ENCODE measurements around the gene JAKMIP1. TPM values are rescaled to one million over a fixed set of nuclear protein-coding genes. Genes with fewer than 3 reads are reported as not detected.

Gene JAKMIP1
- total RNA-seq, 1 experiment from 2014 or later, result not detected

DNA sequence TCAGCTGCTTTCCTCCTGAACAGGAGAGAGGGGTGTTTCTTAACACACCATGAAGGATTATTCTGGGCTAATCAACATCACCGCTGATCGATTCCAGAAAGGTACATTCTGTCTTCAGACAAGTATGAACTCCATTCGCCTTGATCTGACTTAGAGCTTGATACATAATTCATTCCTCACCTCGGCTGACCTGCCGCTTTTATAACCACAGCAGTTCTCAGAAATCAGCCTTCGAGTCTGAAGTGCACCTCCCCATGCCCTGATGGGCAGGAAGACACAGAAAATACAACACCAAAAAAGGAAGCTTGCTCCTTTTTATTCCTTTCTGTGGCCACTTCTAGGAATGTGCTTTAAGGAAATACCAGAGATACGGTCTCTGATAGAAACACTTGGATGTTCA is 85.7 kb downstream of the JAKMIP1 start:
- no TSS peak for BruUV-seq (replicated peaks)
- ChIA-PET CTCF (no interaction called here), POLR2A (ENCODE audit: unreplicated experiment) (no interaction called here)
- Histone ChIP-seq H3K4me1 (replicated peaks; ENCODE audit: insufficient read depth) (no peaks in the 10 kb centered on the region), H3K4me3 (no peak overlapping the region), H3K9me2 (ENCODE audit: insufficient read depth) (no peaks in the 10 kb centered on the region), H3K4me2 (no peak overlapping the region), H2AFZ (no peak overlapping the region), H3K36me3 (ENCODE audit: low read depth) (no peaks in the 10 kb centered on the region), H4K20me1 (ENCODE audit: insufficient read depth) (no peaks in the 10 kb centered on the region), H3K27me3 (ENCODE audit: insufficient read depth, low read depth) (peaks cover 42% of the 10 kb centered on the region), H3K9me3 (ENCODE audit: insufficient read depth, low read depth) (no peaks in the 10 kb centered on the region), H3F3A (ENCODE audit: insufficient read depth, low read depth) (no peaks in the 10 kb centered on the region), H3K79me2 (ENCODE audit: low read depth) (no peaks in the 10 kb centered on the region), H3K27ac (no peak overlapping the region)
- DNase-seq, result no peak
- intact Hi-C loops (cut with micrococcal nuclease; ENCODE audit: unreplicated experiment), result no loop called here
- TF ChIP-seq, protein P1, sequence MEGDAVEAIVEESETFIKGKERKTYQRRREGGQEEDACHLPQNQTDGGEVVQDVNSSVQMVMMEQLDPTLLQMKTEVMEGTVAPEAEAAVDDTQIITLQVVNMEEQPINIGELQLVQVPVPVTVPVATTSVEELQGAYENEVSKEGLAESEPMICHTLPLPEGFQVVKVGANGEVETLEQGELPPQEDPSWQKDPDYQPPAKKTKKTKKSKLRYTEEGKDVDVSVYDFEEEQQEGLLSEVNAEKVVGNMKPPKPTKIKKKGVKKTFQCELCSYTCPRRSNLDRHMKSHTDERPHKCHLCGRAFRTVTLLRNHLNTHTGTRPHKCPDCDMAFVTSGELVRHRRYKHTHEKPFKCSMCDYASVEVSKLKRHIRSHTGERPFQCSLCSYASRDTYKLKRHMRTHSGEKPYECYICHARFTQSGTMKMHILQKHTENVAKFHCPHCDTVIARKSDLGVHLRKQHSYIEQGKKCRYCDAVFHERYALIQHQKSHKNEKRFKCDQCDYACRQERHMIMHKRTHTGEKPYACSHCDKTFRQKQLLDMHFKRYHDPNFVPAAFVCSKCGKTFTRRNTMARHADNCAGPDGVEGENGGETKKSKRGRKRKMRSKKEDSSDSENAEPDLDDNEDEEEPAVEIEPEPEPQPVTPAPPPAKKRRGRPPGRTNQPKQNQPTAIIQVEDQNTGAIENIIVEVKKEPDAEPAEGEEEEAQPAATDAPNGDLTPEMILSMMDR (conservative IDR thresholded peaks at IDR 0.05), result no peak
- TF ChIP-seq EZH2 (IDR thresholded peaks at IDR 0.05; ENCODE audit: low read depth), result no peak

DNA sequence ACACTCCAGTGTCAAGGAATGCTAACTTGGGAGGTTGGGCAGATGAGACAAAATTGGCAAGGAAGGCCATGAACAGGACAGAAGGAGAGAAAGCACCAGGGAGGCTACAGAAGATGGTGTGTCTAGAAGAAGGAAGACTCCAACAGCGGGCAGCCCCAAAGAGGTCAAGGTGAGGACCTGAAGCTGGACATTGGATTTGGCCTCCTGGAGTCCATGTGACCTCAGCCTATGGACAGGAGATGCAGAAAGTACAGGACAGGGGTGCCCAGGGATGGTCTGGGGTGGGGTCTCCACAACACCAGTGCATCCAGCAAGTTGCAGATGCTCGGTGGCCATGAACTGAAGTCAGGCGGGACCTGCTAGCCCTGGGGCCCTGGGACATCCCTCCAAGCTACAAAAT is 86.2 kb downstream of the JAKMIP1 start:
- no TSS peak for BruUV-seq (replicated peaks)
- H3F3A ChIP-seq (ENCODE audit: insufficient read depth, low read depth), result no peaks in the 10 kb centered on the region
- no peaks in the 10 kb centered on the region for H4K20me1 ChIP-seq (ENCODE audit: insufficient read depth)
- no peak overlapping the region for H2AFZ ChIP-seq
- no peak overlapping the region for H3K27ac ChIP-seq
- H3K4me2 ChIP-seq, result no peak overlapping the region
- no peaks in the 10 kb centered on the region for H3K79me2 ChIP-seq (ENCODE audit: low read depth)
- no peaks in the 10 kb centered on the region for H3K9me3 ChIP-seq (ENCODE audit: insufficient read depth, low read depth)
- TF ChIP-seq, protein P1 (conservative IDR thresholded peaks at IDR 0.05), result no peak
- TF ChIP-seq EZH2 (IDR thresholded peaks at IDR 0.05; ENCODE audit: low read depth), result no peak
- intact Hi-C loops (cut with micrococcal nuclease; ENCODE audit: unreplicated experiment), result no loop called here
- ChIA-PET CTCF (no interaction called here), POLR2A (ENCODE audit: unreplicated experiment) (no interaction called here)
- no peaks in the 10 kb centered on the region for H3K4me1 ChIP-seq (replicated peaks; ENCODE audit: insufficient read depth)
- H3K27me3 ChIP-seq (ENCODE audit: insufficient read depth, low read depth), result peaks cover 38% of the 10 kb centered on the region
- no peak for DNase-seq
- H3K36me3 ChIP-seq (ENCODE audit: low read depth), result no peaks in the 10 kb centered on the region
- H3K4me3 ChIP-seq, result no peak overlapping the region
- no peaks in the 10 kb centered on the region for H3K9me2 ChIP-seq (ENCODE audit: insufficient read depth)

DNA sequence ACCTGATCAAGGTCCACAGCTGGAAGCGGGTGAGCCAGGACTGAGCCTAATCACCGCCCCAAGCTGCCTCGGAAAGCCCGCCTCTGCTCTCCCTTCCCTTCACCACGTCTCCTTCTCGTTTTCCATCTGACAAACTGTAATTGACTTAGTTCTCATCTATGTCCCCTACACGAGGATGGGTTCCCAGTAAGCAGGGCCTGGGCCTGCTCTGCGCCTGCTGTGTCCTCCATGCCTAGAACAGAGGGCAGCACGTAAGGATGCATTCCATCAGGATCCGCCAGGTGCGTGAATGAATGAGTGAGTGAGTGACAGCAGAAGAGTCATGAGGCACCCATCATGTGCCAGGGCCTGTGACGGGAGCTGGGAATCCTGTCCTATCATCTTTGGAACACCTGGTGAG is 86.7 kb downstream of the JAKMIP1 start:
- Histone ChIP-seq H3K4me1 (replicated peaks; ENCODE audit: insufficient read depth) (no peaks in the 10 kb centered on the region), H3K27me3 (ENCODE audit: insufficient read depth, low read depth) (peaks cover 40% of the 10 kb centered on the region), H3K9me3 (ENCODE audit: insufficient read depth, low read depth) (no peaks in the 10 kb centered on the region), H3K4me2 (no peak overlapping the region), H4K20me1 (ENCODE audit: insufficient read depth) (no peaks in the 10 kb centered on the region), H3K9me2 (ENCODE audit: insufficient read depth) (no peaks in the 10 kb centered on the region), H3F3A (ENCODE audit: insufficient read depth, low read depth) (no peaks in the 10 kb centered on the region), H3K36me3 (ENCODE audit: low read depth) (no peaks in the 10 kb centered on the region), H2AFZ (no peak overlapping the region), H3K4me3 (no peak overlapping the region), H3K79me2 (ENCODE audit: low read depth) (no peaks in the 10 kb centered on the region), H3K27ac (no peak overlapping the region)
- no peak for TF ChIP-seq EZH2 (IDR thresholded peaks at IDR 0.05; ENCODE audit: low read depth)
- TF ChIP-seq, protein P1 (conservative IDR thresholded peaks at IDR 0.05), result no peak
- intact Hi-C loops (cut with micrococcal nuclease; ENCODE audit: unreplicated experiment), result no loop called here
- DNase-seq, result no peak
- CTCF ChIA-PET, result no interaction called here
- BruUV-seq (replicated peaks), result no TSS peak
- POLR2A ChIA-PET (ENCODE audit: unreplicated experiment), result no interaction called here

Measured in PC-9 (cell line).